GM19455 (cell line): ENCODE data around the gene REC114.
"Not testable (repeated sequence)": the region's sequence is repeated elsewhere in the genome, so short reads cannot be mapped to it uniquely, and the experiment has no call there.

ENCODE experiments used
- ATAC-seq: cut with Tn5 transposase; IDR thresholded peaks from one replicate; pipeline ENCODE4 v1.9.1; 2021; ENCODE audit not compliant: unreplicated experiment

Gene REC114

DNA sequence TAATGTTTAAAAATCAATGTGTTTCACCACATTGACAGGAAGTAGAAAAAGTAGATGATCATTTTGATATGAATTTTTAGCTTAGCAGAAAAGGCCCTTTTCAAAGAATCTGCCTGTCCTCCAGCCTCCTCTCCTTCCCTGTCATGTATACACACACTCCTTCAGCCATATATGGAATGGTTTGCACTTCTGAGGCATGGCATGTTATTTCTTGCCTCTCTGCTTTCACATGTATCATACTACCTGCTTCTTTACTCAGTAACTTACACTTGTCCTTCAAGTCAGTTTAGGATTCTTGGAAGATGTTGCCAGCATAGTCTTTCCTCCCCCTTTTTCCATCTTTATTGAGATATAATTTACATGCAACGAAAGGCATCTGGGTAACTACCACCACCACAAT is 79.0 kb downstream of the REC114 start:
- ATAC-seq = no peak

DNA sequence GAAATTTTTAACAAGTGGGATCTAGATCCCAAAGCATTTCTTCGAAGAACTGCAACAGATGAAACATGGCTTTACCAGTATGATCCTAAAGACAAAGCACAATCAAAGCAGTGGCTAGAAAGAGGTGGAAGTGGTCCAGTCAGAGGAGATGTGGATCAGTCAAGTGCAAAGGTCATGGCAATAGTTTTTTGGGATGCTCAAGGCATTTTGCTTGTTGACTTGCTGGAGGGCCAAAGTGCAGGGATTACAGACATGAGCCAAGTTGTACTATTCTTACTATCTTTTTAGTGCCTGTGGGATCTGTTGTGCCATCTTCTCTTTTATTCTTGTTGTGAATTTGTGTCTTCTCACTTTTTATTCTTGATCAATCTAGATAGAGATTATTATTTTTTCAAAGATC is 82.0 kb downstream of the REC114 start:
- ATAC-seq = no peak

DNA sequence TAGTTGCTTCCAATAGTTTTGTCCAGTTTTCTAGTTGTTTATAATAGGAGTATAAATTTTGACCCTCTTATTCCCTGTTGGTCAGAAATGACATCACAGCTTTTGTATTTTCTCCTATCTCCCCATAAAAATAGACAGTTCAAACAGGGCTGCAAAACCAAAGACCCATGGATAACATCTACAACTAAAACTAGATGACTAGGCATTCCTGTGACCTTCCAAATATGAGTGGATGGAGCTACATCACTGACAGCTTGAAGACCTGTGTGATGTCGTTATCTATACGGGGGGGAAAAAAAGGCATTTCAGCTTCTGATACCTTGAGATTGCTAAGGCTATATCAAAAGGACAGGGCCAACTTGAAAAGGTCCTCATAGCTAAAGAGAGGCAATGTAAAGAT is 84.6 kb downstream of the REC114 start:
- no peak for ATAC-seq

DNA sequence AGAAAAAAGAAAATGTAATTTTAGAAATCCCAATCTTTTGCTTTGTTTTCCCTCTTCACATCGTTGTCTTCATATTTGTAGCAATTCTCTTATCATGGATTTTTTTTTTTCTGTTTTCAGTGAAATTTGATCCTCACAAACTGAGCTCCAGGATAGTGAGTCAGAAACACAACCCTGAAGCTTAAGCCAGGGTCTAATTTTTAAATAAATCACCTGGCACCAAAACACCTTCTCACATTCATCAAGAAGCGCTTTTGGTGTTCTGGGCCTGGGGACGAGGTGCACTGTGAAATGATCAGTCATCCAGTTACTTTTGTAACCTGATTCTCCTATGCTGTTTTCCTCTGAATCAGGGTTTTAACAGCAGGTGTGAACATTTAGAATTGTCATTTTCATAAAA is 87.7 kb downstream of the REC114 start:
- ATAC-seq = no peak

DNA sequence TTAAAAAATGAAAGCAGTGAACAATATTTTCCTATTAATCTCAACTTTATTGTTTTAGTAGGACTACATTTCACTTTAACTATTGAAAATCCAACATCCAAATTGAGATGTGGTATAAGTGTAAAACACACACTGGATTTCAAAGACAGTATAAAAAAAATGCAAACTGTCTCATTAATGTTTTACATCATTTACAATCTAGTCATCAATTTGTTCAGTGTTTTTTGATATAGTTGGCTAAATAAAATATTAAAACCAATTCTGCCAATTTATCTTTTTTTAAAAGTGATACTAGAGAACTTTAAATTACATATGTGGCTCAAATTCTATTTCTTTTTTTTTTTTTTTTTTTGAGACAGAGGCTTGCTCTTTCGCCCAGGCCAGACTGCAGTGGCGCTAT is 95.2 kb downstream of the REC114 start:
- ATAC-seq = no peak

DNA sequence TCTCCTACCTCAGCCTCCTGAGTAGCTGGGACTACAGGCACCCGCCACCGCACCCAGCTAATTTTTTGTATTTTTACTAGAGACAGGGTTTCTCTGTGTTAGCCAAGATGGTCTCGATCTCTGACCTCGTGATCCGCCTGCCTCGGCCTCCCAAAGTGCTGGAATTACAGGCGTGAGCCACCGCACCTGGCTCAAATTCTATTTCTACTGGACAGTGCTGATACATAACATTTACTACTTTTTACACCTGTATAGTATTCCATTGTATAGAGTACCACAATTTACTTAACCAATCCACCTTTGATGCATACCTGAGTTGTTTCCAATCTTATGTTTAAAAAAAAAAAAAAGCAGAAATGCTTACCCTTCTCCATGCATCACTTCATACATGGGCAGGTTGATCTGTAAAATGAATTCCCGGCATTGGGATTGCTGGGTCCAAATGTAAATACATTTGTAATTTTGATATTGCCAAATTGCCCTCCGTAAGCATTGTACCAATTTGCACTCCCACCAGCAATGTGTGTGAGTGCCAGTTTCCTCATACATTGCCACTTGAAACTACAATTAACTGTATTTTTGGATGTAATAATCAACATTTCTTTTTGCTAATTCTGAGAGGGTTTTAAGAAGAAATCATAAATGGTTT is 95.7 kb downstream of the REC114 start:
- no peak for ATAC-seq

DNA sequence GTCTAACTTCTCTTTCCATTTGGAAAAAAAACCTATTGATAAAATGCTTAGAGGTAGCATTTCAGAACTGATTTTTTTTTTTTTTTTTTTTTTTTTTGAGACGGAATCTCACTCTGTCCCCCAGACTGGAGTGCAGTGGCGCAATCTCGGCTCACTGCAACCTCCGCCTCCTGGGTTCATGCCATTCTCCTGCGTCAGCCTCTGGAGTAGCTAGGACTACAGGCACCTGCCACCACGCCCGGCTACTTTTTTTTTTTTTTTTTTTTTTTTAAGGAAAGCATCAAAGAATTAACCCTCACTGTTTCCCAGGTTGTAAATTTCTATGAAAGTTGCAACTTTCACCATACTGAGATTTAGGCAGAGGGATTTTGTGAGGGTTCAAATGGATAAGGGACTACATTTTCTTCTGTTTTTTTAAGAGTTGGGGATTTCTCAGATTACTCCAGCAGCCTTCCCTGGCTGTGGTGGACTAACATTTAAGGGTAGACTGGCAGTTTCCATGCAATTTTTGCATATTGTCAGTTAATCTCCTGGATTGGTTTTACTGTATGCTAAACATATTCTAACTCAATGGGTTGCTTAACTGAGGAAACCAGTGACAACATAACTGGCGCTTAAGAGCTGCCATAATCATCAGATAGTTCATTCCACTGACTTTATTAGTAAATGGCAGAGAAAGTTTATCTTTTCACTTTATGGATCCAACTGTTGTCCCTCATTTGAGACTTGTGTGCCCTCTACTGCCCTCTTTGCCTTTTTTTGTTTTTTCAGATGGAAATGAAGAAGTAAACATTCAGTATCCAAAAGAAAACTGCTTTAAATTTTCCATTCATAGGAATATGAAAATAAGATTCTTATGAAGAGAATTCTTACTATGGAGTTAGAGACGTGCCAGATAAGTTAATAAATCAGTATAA is 96.5 kb downstream of the REC114 start:
- ATAC-seq = no peak

DNA sequence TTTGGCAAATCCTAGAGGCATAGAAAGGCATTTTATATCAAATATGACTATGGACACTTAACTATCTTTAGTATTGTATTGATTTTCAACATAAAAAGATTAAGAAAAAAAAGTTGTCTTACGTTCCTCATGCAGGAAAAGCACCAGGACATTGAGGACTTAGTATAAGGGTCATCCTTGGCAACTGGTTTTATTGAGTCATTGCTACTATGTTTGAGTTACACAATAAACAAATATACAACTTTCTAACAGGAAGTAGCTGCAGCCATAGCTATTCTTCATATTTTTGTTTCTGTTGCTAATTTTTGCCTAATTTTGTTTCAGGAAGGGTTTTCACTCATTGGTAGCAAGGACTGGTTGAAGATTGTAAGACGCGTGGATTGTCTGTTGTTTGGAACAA is 97.2 kb downstream of the REC114 start:
- no peak for ATAC-seq

DNA sequence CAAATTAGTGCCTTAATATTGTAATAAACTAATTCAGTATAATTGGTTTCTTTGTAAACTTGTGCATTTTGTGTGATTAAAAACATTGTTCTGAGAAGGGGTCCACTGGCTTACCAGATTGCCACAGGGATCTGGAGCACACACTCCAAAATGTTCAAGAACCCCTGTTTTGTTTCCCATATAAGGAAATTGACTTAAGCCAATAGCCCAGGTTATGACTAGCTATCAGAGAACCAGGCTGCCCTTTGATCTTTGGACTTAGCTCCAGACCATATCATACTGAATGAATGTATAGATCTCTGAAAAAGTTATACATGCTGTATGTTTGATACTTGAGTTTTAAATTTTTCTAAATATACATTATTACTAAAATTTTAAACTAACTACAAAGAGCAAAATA is 98.5 kb downstream of the REC114 start:
- ATAC-seq = no peak

DNA sequence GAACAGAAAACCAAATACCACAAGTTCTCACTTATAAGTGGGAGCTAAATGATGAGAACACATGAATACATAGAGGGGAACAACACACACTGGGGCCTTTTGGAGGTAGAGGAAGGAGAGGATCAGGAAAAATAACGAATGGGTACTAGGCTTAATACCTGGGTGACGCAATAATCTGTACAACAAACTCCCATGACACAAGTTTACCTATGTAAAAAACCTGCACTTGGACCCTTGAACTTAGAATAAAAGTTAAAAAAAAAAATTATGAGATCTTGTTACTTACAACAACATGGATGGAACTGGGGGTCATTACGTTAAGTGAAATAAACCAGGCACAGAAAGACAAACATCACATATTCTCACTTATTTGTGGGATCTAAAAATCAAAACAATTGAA is 106.0 kb downstream of the REC114 start:
- ATAC-seq = not testable (repeated sequence)

DNA sequence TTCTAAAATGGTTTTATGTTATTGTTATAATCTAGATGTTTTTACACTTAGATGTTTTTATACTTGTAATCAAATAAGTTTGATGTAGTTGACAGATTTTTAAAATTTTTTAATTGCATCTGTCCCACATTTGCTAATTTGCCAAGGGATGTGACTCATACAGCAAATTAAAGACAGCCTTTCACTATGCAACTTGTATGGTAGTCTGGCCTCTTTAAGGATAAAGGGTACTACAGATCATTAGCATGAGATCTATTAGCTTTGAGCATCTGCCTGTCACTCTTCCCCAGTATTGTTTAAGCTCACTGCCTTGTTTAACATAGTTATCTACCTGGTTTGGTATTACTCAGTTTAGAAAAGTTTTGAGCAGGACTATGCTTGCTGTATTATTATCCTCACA is 107.2 kb downstream of the REC114 start:
- no peak for ATAC-seq

DNA sequence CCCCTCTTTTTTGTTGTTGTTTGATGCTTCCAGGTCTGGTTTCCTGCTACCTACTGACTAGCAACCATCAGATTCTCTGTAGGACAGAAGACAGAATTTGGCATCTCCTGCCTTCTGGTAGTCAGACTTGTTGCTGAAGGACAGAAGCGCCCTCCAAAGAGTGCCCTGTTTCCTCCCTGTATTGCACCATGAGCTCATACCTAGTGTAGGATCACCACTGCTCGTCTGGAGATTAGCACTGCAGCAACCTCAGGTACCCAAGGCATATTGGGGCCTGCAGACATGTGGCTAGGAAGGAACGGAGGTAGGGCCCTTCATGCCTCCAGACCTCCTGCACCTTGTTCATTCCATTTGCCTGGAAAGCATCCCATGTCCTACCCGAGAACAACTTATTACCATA is 112.1 kb downstream of the REC114 start:
- no peak for ATAC-seq

DNA sequence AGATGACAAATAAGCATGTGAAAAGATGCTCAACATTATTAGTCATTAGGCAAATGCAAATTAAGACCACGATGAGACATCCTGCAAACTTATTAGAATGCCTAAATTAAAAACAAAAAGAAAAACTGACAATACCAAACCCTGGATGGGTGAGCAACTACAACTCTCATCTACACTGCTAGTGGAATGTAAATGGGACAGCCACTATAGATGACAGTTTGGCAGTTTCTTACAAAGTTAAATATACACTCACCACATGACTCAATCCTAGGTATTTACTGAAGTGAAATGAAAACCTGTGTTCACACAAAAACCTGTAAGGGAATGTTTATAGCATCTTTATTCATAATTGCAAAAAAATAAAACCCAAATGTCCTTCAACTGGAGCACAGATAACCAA is 115.6 kb downstream of the REC114 start:
- ATAC-seq = no peak

DNA sequence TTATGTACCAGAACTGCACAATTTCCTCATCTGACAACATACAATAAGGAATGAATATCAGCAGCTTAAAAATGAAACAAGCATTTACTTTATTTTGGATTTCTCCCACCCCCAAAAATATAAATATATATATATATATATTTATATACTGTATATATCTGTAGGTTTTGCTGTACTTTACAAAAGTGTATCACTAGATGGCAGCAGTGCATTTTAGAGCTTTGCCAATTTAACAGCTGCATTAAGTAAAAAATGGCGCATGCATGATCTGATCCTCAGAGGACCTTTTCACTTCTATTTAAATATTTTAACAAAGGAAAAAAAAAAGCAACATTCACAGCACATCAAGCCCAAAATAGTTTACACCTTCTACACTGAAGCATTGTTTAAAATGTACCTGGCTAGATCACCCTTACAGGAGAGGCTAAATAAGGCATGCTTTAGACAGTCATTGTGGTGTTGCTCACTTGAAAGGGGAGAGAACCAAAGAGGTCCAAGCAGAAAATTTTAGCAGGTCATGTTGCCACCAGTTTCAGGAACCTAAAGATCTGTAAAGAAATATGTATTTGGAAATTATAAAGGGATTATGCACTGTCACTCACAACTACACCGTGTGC is 117.6 kb downstream of the REC114 start:
- no peak for ATAC-seq

DNA sequence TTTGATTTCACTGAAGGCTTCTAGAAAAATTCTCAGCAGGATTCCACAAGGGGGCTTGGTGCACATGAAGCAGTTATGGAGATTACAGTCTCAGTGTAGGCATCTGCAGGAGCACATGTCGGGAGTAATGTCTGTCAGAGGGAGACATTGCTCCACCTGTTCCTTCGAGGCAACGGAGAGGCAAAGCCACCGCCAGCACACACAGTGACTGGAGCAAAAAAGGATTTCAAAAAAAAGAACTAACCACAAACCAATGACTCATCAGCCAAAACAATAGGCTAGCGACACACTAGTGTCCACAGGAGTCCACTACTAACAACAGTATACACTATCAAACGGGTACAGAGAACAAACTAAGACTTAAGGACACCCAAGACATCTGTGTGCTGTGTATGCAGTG is 121.3 kb downstream of the REC114 start:
- no peak for ATAC-seq

DNA sequence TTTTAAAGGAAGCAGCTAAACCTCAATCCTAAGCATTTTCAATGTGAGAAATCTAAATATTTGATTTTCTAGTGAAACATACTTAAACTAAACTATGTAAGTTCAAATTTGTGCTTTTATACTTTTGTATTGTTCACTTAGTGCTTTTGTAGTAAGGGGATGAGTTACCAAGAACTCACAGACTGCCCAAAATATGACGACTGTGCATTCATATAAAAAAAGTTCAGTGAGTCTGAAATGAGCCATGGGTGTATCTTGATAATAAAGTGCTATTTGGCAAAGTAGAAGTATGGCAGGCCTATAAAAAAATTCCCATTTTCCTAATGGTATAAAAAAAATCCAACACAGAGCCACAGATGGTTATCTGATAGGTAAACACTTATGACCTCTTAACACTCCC is 124.1 kb downstream of the REC114 start:
- ATAC-seq = no peak

DNA sequence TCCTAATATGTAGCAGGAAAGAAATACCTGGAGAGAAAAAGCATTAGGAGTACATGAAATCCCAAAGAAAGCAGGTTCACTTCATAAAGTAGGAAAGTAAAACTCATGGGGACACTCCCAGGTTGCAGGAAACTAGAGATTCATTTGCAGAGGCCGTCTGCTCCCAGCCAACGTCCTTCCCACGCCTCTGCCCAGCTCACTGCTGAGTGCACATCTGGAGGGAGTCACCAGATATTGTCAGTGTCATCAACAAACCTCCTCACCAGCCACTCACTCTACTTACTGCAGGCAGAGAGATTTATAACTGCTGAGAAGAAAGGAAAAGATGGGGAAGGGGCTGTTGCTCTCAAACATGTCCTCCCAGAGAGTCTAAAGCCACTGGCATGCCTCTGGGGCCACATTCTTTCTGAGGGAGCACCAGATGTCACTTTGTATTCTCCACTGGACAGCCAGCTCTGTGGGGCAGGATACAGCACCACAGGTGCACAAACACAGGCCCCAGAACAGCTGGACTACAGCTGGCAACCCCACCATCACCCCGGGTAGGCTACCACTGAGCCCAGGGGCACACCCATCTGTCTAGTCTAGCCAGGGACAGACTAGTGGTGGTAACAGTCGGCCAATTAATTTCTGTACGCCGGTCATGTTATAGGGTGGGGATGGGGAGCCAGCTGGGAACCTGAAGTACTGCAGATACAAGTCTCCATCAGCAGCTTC is 125.8 kb downstream of the REC114 start:
- no peak for ATAC-seq

DNA sequence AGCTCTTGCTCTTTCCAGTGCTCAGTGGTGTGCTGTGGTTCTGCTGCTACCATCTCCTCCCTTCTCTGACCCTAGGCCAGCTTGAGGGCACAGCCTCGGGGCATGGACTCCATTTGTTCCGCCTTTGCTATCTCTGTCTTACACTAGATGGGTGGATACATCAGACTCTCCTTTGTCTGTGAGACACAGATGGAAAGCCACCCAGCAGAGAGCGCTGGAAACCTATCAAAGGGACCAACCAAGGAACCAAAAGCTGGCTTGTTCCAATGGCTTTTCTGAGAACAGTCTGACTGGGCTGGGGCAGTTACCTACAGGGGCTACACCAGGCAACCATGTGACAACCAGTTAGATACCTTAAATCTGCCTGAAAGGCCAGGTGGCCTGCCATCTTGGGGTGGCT is 126.4 kb downstream of the REC114 start:
- ATAC-seq = no peak

DNA sequence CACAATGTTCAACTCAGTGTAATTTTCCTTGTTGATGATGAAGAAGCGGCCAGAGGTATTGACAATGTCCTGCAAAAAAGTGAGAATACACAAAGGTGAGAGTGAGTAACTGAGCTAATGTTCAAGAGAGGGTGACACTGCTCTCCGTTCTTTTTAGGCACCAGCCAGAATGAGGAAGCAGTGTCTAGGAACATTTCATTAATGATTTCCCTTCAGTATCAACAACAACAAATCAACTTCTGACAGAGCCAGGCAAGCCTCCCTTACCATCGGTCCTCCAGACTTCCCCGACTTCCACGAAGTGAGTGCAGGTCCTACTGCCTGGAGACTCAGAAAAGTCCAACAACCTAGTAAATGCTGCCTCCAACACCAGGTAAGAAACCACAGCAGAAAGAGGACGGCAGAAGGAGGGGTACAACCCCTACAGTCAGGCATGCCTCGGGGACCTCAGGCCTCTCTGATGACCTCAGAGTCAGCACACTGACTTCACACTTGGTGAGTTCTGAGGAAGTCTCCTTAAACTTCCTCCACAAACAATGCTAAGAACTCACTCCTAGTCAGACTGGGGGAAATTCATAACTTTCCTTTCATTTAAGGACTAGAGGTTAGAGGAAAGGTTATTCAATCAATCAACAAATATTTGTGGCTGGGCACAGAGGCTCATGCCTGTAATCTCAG is 127.5 kb downstream of the REC114 start:
- ATAC-seq = no peak

DNA sequence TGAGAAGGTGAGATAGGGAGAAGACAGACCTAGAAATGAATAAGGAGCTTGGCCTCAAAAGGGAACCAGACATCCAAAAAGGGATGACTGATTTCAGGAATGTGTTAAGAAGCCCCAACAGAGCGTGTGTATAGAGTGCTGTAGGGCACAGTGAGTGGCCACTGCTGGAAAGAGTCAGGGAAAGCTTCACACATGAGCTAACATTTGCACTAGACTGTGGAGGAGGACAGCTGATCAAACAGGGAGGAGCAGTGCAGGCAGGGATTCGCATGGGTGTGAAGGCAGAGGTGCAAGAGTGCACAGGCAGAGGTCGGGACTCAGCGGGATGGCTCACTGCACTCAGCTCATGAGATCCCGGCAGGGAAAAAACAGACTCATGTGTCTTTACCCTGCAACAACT is 128.4 kb downstream of the REC114 start:
- ATAC-seq = no peak

DNA sequence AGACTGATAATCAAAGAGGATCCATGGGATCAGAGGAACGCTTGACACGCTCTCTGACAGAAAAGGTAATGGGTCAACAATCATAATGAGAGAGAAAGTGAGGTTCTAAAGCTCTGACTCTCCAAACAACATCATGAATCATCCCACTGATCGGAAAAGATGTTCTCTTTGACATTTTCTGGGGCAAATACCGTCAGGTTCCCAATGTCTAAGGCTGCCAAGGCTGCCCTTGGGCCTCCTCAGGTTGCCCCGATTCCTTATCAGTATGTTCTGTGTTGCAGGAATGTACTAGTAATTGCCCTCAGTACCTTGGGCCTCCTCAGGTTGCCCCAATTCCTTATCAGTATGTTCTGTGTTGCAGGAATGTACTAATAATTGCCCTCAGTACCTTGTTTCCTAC is 129.3 kb downstream of the REC114 start:
- ATAC-seq = no peak
